ELR (cell line): ENCODE measurements around the gene FAM229A.
A peak's percentile ranks its signal among the peaks of the same experiment; 100 is the strongest.

Experiments used
- DNase-seq: peaks from one replicate; pipeline ENCODE4 v3.0.0-alpha.2; 2015; ENCODE audit warnings: low read depth

The FAM229A gene, protein sequence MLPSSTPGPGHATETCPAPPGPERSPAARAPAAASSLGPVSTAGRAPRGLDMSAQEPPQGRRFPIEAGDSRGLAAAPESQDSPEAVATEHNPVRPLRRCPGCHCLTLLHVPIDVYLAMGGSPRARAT

GRCh38 chr1:32362474-32363313, at the start of gene FAM229A, which contains the start of gene TSSK3:
FAM229A (minus strand) TSS chr1:32362485; CDS start chr1:32362091, 394 bp downstream.
TSSK3 (plus strand) TSS chr1:32362539; CDS start chr1:32362702, 163 bp downstream.
- no peak for DNase-seq

- DNase-seq = no peak
Measured at GRCh38 chr1:32411261-32411660, 49.0 kb upstream of the FAM229A start.

DNA sequence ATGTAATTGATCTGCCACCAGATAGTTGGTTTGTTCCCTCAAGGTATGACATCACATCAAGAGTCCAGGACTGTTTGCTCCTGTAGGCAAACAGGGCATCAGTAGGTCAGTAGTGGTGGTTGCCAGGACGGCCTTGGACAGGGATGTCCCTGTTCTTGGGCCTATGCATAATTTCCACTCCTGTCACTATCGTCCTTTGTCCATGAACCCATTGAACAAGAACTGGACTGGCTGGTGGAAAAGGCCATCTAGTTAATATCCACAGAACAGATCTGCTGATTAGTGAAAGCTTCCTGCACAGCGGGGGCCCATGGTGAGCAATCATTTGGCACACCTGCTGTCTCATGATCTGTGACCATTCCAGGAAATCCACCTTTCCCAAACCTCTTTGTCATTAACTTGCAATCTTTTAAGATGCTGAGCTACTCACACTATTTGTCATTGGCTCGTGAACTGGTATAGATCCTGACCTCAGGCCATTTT, 44.4 kb upstream of the FAM229A start:
- no peak for DNase-seq

- DNase-seq = no peak
Measured at GRCh38 chr1:32405672-32406467, 43.6 kb upstream of the FAM229A start.

GRCh38 chr1:32404946-32405345, 42.7 kb upstream of the FAM229A start:
- no peak for DNase-seq

GRCh38 chr1:32400876-32401631, 38.8 kb upstream of the FAM229A start:
- peak; percentile 92 for DNase-seq

DNA sequence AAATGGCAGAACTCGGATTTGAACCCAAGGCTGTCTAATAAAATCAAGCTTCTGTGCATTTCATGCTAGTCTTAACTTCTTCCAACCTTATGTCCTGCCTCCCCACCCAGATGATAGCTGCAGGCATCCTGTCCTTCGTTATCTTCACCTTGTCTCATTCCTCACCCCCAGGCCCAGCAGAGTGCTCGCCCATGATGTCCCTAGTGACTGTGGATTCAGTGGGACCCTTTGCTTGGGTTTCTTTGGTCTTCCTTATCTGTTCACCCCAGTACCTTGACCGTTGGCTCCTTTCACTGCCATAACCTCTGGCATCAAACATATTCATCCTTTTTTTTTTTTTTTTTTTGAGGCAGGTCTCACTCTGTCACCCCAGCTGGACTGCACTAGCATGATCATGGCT, 37.6 kb upstream of the FAM229A start:
- DNase-seq = no peak

DNA sequence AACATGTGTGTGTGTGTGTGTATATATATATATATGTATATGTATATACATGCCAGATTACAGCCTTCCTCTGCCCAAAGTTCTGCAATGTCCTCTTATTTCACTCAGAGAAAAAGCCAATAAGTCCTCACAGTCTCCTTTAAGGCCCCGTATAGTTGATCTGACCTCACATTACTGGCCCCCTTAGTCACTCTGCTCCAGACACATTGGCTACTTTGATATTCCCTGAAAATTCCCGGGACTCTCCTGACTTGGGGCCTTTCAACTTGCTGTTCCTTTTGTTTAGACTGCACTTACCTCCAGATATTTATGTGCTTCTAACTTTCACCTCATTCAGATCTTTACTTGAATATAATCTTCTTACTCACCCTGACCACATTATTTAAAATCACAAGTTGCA, 36.1 kb upstream of the FAM229A start:
- peak; percentile 72 for DNase-seq

DNA sequence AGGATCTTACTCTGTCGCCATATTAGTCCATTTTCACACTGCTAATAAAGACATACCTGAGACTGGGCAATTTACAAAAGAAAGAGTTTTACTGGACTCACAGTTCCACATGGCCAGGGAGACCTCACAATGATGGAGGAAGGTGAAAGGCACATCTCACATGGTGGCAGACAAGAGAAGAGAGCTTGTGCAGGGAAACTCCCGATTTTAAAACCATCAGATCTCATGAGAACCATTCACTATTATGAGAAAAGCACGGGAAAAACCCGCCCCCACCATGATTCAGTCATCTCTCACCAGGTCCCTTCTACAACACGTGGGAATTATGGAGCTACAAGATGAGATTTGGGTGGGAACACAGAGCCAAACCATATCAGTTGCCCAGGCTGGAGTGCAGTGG, 34.2 kb upstream of the FAM229A start:
- peak; percentile 8 for DNase-seq

- DNase-seq = peak; percentile 29
Measured at GRCh38 chr1:32394890-32395432, 32.7 kb upstream of the FAM229A start.

DNA sequence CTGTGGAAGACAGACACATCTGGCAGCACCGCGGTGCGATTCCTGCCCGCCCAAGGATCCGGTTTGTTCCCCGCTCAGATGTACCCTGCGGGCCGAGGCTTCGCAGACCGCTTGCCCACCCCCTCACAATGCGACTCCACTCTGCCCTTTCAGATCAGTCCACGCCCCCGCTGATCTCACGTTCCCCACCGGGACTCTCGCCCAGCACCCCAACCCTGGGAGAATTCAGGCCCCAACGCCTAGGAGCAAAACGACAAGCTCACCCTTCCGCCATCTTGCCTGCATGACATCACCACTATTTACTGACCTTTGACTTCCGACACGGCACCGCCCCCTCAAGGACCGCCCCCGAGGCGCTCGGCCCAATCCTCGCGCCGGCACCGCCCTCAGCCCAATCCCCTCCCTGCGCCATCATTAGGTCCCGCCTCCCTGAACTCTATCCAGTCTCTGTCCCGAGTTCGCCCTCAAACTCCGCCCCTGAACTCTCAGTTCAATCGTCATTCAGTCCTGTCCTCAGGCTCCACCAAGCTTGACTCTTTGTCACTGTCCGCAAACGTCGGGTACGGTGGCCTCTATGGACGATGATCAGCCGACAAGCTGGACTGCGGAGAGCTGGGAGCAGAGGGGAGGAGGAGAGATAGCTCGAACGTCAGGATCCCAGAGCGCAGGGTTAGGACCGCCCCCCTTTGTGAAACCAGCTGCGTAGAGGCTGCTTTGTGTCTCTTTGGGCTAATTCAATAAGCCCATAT, 32.0 kb upstream of the FAM229A start, which contains the start of gene BSDC1:
Gene BSDC1, minus strand, starts transcription at position 301 of the 749 bp plus-strand sequence. Its CDS starts 27 bp downstream, at position 274.
- peak; percentile 99 for DNase-seq

- peak; percentile 64 for DNase-seq
Measured at GRCh38 chr1:32393832-32394140, 31.5 kb upstream of the FAM229A start.

GRCh38 chr1:32393136-32393535, 30.9 kb upstream of the FAM229A start:
- DNase-seq = peak; percentile 56

GRCh38 chr1:32392325-32392724, 30.0 kb upstream of the FAM229A start:
- DNase-seq = no peak

DNA sequence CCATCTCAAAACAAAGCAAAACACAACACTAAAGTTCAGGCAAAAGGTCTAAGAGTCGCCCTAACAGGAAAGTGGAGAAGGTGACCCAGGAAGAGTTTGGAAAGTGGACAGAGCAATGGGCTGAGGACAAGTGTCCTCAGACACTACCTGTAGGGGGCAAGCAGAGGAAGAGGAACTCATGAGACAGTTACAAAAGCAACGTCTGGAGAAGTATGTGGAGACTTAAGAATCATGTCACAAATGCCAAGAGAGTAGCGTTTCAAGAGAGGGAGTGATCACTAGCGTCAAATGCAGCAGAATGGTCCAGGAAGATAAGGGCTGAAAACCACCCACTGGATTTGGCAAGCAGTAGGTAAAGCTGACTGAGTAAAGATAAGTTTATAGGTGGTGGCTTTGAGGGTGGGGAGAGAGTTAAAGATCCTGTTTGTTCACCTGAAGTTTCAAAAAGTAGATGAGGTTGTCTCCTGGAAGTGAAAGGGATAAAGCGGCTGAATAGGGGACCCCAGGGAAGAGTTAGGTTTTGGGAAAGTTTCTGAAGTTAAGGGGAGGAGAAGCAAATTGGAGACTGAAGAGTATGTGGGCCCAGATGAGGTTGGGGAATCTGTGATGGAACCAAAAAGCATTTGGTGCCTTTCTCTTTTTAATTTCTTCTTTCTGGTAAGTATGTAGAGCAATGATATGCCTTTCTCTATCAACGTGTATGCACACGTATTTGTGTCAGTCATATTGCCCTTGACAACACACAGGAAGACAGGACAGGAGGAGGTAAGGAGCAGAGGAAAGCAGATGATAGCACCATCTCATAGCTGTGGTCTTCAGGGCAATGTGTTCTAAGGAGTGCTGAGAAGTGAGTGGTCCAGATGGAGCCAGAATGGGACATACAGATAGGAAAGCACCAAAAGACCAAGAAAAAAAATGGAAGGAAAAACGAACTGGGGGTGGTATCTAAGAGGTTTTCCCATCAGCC, 28.9 kb upstream of the FAM229A start:
- no peak for DNase-seq

GRCh38 chr1:32388641-32389040, 26.4 kb upstream of the FAM229A start:
- no peak for DNase-seq

DNA sequence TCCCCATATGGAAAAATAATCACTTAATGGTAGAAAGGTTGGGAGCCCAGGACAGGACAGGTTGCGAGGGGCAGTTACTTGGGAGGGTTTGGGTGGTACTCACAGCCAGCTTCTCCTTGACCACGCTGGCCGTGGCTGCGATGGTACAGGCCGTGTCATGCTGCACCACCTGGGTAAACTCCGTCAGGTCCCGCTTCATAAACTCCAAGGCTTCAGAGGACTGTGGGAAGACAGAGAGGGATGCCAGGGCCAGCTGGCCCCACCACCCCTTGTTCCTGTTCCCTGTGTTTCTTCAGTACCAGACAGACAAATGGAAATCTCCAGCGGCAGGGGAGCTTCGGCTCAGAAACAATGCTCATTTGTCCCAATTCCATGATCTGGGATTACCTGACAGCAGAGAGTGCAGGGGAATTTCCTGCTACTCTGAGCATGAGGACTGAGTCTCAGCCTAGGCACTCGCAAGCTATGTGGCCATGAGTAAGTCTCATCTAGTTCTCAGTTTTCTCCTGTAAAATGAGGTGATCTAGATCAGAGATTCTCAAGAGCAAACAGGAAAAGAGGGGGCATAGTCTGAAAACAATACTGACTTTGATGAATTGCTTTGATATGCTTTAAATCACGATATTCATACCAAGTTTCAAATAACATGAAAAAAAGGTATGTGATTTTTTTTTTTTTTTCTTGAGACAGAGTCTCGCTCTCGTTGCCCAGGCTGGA, 24.5 kb upstream of the FAM229A start:
- DNase-seq = no peak

DNA sequence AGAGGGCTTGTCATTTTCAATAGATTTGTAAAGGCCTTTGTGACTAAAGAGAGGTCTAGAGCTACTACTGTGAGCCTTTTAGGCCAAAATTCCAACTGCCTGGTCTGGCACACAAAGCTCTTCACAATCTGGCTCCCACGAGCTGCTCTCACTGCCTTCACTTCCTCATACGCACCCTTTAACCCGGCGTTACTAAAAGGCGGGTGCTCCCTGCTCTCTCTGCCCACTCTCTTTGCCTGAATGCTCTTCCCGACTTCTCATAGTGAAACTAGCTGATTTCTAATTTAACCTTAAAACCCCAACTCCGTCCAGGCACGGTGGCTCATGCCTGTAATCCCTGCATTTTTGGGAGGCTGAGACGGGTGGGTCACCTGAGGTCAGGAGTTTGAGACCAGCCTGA, 17.8 kb upstream of the FAM229A start:
- no peak for DNase-seq
